Fibroblast of lung (primary cell): ENCODE data around the gene CLDN2. TPM values are rescaled to one million over a fixed set of nuclear protein-coding genes. Genes with fewer than 3 reads are reported as not detected.
"Not testable (repeated sequence)": the region's sequence is repeated elsewhere in the genome, so short reads cannot be mapped to it uniquely, and the experiment has no call there.

Experiments used
- DNase-seq, 2 donors: peaks; one replicate each; pipeline versions ENCODE4 v3.0.0 to v3.0.0-alpha.2; 2010; ENCODE audit warnings: low read depth in 2 of 2
- H2AFZ ChIP-seq: 2 replicates; pipeline ENCODE4 v1.5.1; 2012; ENCODE audit warnings: low read length, control low read depth, inconsistent platforms
- H3K27ac ChIP-seq: 2 replicates; pipeline ENCODE4 v1.5.1; 2011; ENCODE audit warnings: low read length, control low read depth; ENCODE audit not compliant: insufficient read depth
- H3K27me3 ChIP-seq: 2 replicates; pipeline ENCODE4 v1.5.1; 2011; ENCODE audit warnings: mild to moderate bottlenecking, low read length; ENCODE audit not compliant: control insufficient read depth, insufficient read depth
- H3K36me3 ChIP-seq: 2 replicates; pipeline ENCODE4 v1.5.1; 2011; ENCODE audit warnings: low read length; ENCODE audit not compliant: control insufficient read depth, insufficient read depth
- H3K4me1 ChIP-seq: 2 replicates; pipeline ENCODE4 v1.5.1; 2011; ENCODE audit warnings: low read length; ENCODE audit not compliant: control insufficient read depth, insufficient read depth; ENCODE audit errors: extremely low read depth
- H3K4me2 ChIP-seq: 2 replicates; pipeline ENCODE4 v1.5.1; 2011; ENCODE audit warnings: low read length, control low read depth; ENCODE audit not compliant: insufficient read depth; ENCODE audit errors: extremely low read depth
- H3K4me3 ChIP-seq, 4 experiments: fragments of 200-600 bp in 1 of 4; sonication (generic) in 1 of 4; replicated peaks in 1 of 4; 2 replicates each; pipeline ENCODE4 v1.5.1; 2011 to 2016; ENCODE audit warnings: low read length in 4 of 4, low read depth in 3 of 4, mild to moderate bottlenecking in 3 of 4, control low read depth in 2 of 4, inconsistent platforms in 1 of 4, mixed read lengths in 1 of 4; ENCODE audit not compliant: insufficient read depth in 1 of 4; ENCODE audit errors: control extremely low read depth in 1 of 4
- H3K79me2 ChIP-seq: 2 replicates; pipeline ENCODE4 v1.5.1; 2012; ENCODE audit warnings: mild to moderate bottlenecking, low read length, inconsistent platforms; ENCODE audit not compliant: control insufficient read depth, insufficient read depth
- H3K9ac ChIP-seq: 2 replicates; pipeline ENCODE4 v1.5.1; 2011; ENCODE audit warnings: mild to moderate bottlenecking, low read length, control low read depth; ENCODE audit not compliant: insufficient read depth
- H3K9me3 ChIP-seq: 2 replicates; pipeline ENCODE4 v1.5.1; 2012; ENCODE audit warnings: low read depth, low read length; ENCODE audit not compliant: control insufficient read depth, insufficient read depth
- H4K20me1 ChIP-seq: 2 replicates; pipeline ENCODE4 v1.5.1; 2011; ENCODE audit warnings: low read length; ENCODE audit not compliant: control insufficient read depth, insufficient read depth; ENCODE audit errors: extremely low read depth
- CTCF ChIP-seq, 2 donors: IDR thresholded peaks in 1 of 2; conservative IDR thresholded peaks in 1 of 2; 1 replicate in 1 of 2; 2 replicates in 1 of 2; pipeline ENCODE4 v1.5.1; 2011 to 2012; ENCODE audit warnings: low read length in 2 of 2, control low read depth in 1 of 2, inconsistent platforms in 1 of 2, low read depth in 1 of 2, mild to moderate bottlenecking in 1 of 2
- EZH2 ChIP-seq: IDR thresholded peaks from 2 replicates; pipeline ENCODE4 v1.5.1; 2012; ENCODE audit warnings: low read length, control low read depth, mild to moderate bottlenecking; ENCODE audit errors: missing control alignments
- polyA minus RNA-seq: library from RNA; depleted of rRNA, polyadenylated mRNA; stranded (reverse); fragments of >200 nt; gene quantifications from 2 replicates; pipeline ENCODE4 v1.2.3, GENCODE V29; 2011; ENCODE audit warnings: low replicate concordance
- polyA plus RNA-seq, 2 donors: library from polyadenylated mRNA; depleted of rRNA in 1 of 2; stranded (reverse) in 1 of 2; unstranded in 1 of 2; fragments of >200 nt; gene quantifications; 2 replicates each; pipeline ENCODE4 v1.2.1, GENCODE V29; 2011 to 2012; ENCODE audit warnings: missing spikeins in 1 of 2
- total RNA-seq: library from RNA; depleted of rRNA; stranded (reverse); fragments of >200 nt; gene quantifications from 2 replicates; pipeline ENCODE4 v1.2.1, GENCODE V29; 2014

The CLDN2 gene
- not detected in 2 replicates for total RNA-seq
- polyA plus RNA-seq, result 0.02 TPM in 1 of 2 replicates, not detected in the other
- 0.06 and 0.15 TPM in 2 replicates for polyA plus RNA-seq (2012)
- not detected in 2 replicates for polyA minus RNA-seq

GRCh38 chrX:106919932-106920452 lies at the start of gene CLDN2:
CLDN2 (plus strand) TSS chrX:106920402; CDS start chrX:106928229, 7,827 bp downstream.
- no peaks in the 10 kb centered on the region for H3K9me3 ChIP-seq
- TF ChIP-seq EZH2, result no peak
- TF ChIP-seq CTCF (conservative IDR thresholded peaks at IDR 0.05 in 1 of 2, IDR thresholded peaks at IDR 0.05 in 1 of 2; ENCODE audit: low read depth in 1 of 2, low read length in 2 of 2), result no peak
- no peak within 1 kb of the TSS for H3K27ac ChIP-seq
- no peak within 1 kb of the TSS for H3K9ac ChIP-seq
- H3K36me3 ChIP-seq, result no peaks in the 10 kb centered on the region
- H3K27me3 ChIP-seq, result no peaks in the 10 kb centered on the region
- no peak within 1 kb of the TSS for H3K4me3 ChIP-seq
- H3K4me2 ChIP-seq, result no peak within 1 kb of the TSS
- H4K20me1 ChIP-seq, result no peaks in the 10 kb centered on the region
- H3K4me1 ChIP-seq, result no peaks in the 10 kb centered on the region
- no peak within 1 kb of the TSS for H2AFZ ChIP-seq
- DNase-seq, result no peak
- no peaks in the 10 kb centered on the region for H3K79me2 ChIP-seq

GRCh38 chrX:106872796-106873195 lies 47.4 kb upstream of the CLDN2 start:
- H3K79me2 ChIP-seq, H2AFZ ChIP-seq, H3K9me3 ChIP-seq, H3K4me1 ChIP-seq, H3K27ac ChIP-seq, H4K20me1 ChIP-seq, H3K4me3 ChIP-seq, H3K36me3 ChIP-seq, H3K27me3 ChIP-seq, H3K4me2 ChIP-seq, H3K9ac ChIP-seq: not testable (repeated sequence)
- peak in 1 of 2 donors; percentile 4 for DNase-seq

GRCh38 chrX:106874075-106874474 lies 46.1 kb upstream of the CLDN2 start:
- no peak overlapping the region for H3K27ac ChIP-seq
- no peaks in the 10 kb centered on the region for H3K9me3 ChIP-seq
- no peaks in the 10 kb centered on the region for H3K36me3 ChIP-seq
- no peak overlapping the region for H3K9ac ChIP-seq
- H3K27me3 ChIP-seq, result no peaks in the 10 kb centered on the region
- H3K79me2 ChIP-seq, result no peaks in the 10 kb centered on the region
- no peak overlapping the region for H3K4me2 ChIP-seq
- H4K20me1 ChIP-seq, result no peaks in the 10 kb centered on the region
- H3K4me3 ChIP-seq, result no peak overlapping the region
- no peak overlapping the region for H2AFZ ChIP-seq
- H3K4me1 ChIP-seq, result no peaks in the 10 kb centered on the region
- TF ChIP-seq CTCF (conservative IDR thresholded peaks at IDR 0.05 in 1 of 2, IDR thresholded peaks at IDR 0.05 in 1 of 2; ENCODE audit: low read depth in 1 of 2, low read length in 2 of 2), result peak in 1 of 2 donors; percentile 51
- no peak for TF ChIP-seq EZH2
- DNase-seq, result peak; percentile 17 to 44
